Measurements from ENCODE around the gene FNDC3B. TPM values are rescaled to one million over a fixed set of nuclear protein-coding genes. Genes with fewer than 3 reads are reported as not detected.

FNDC3B gene
- total and polyA plus RNA-seq, 4 donors: 23.3 to 74.2 (median 32.9) TPM

- Histone ChIP-seq H3K36me3 (ENCODE audit: control insufficient read depth in 4 of 4, insufficient read depth in 3 of 4, low read depth in 1 of 4, low read length in 3 of 4) (peaks cover 7 to 31% (median 19%) of the 10 kb centered on the region in 4 donors), H3K4me1 (ENCODE audit: control insufficient read depth in 4 of 4, insufficient read depth in 4 of 4, low read length in 3 of 4) (peaks cover 0 to 8% (median 6%) of the 10 kb centered on the region in 4 donors), H3K4me3 (ENCODE audit: low read depth in 1 of 3, low read length in 3 of 3) (no peak overlapping the region), H3K27ac (ENCODE audit: low read depth in 1 of 2, low read length in 2 of 2) (no peak overlapping the region), H3K9ac (ENCODE audit: low read depth in 1 of 2, low read length in 2 of 2) (no peak overlapping the region), H3K9me3 (ENCODE audit: control insufficient read depth in 4 of 4, low read length in 3 of 4) (no peaks in the 10 kb centered on the region), H3K27me3 (ENCODE audit: control insufficient read depth in 4 of 4, insufficient read depth in 4 of 4, low read length in 3 of 4) (no peaks in the 10 kb centered on the region)
- WGBS: 69% methylated on average over 4 of the region's 4 CpGs
- TF ChIP-seq RXRA (IDR thresholded peaks at IDR 0.05) (no peak), EGR1 (IDR thresholded peaks at IDR 0.05; ENCODE audit: low read depth in 2 of 2) (no peak), HNF4A (conservative IDR thresholded peaks at IDR 0.05) (no peak), SP1 (IDR thresholded peaks at IDR 0.05) (no peak), YY1 (IDR thresholded peaks at IDR 0.05) (no peak)
- TF ChIP-seq, protein P1, sequence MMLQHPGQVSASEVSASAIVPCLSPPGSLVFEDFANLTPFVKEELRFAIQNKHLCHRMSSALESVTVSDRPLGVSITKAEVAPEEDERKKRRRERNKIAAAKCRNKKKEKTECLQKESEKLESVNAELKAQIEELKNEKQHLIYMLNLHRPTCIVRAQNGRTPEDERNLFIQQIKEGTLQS (IDR thresholded peaks at IDR 0.05): no peak
- TF ChIP-seq, protein P2, sequence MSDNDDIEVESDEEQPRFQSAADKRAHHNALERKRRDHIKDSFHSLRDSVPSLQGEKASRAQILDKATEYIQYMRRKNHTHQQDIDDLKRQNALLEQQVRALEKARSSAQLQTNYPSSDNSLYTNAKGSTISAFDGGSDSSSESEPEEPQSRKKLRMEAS (IDR thresholded peaks at IDR 0.05): no peak
- DNase-seq (ENCODE audit: low spot score): no peak
Observed at GRCh38 chr3:172118019-172118418, 78.6 kb downstream of the FNDC3B start.

- peak overlapping the region; percentile 17 to 34 for H3K27ac ChIP-seq (ENCODE audit: low read depth in 1 of 2, low read length in 2 of 2)
- H3K4me1 ChIP-seq (ENCODE audit: control insufficient read depth in 4 of 4, insufficient read depth in 4 of 4, low read length in 3 of 4): peaks cover 2 to 8% (median 6%) of the 10 kb centered on the region in 4 donors
- WGBS: 44% methylated on average over 7 of the region's 7 CpGs
- no peak overlapping the region for H3K4me3 ChIP-seq (ENCODE audit: low read depth in 1 of 3, low read length in 3 of 3)
- no peaks in the 10 kb centered on the region for H3K9me3 ChIP-seq (ENCODE audit: control insufficient read depth in 4 of 4, low read length in 3 of 4)
- H3K9ac ChIP-seq (ENCODE audit: low read depth in 1 of 2, low read length in 2 of 2): no peak overlapping the region
- no peak for DNase-seq (ENCODE audit: low spot score)
- H3K27me3 ChIP-seq (ENCODE audit: control insufficient read depth in 4 of 4, insufficient read depth in 4 of 4, low read length in 3 of 4): no peaks in the 10 kb centered on the region
- H3K36me3 ChIP-seq (ENCODE audit: control insufficient read depth in 4 of 4, insufficient read depth in 3 of 4, low read depth in 1 of 4, low read length in 3 of 4): peaks cover 7 to 23% (median 12%) of the 10 kb centered on the region in 4 donors
- TF ChIP-seq NR2F2 (IDR thresholded peaks at IDR 0.05): no peak
- no peak for TF ChIP-seq FOXA2 (IDR thresholded peaks at IDR 0.05)
- TF ChIP-seq, protein P1 (IDR thresholded peaks at IDR 0.05): no peak
- TF ChIP-seq, protein P3, sequence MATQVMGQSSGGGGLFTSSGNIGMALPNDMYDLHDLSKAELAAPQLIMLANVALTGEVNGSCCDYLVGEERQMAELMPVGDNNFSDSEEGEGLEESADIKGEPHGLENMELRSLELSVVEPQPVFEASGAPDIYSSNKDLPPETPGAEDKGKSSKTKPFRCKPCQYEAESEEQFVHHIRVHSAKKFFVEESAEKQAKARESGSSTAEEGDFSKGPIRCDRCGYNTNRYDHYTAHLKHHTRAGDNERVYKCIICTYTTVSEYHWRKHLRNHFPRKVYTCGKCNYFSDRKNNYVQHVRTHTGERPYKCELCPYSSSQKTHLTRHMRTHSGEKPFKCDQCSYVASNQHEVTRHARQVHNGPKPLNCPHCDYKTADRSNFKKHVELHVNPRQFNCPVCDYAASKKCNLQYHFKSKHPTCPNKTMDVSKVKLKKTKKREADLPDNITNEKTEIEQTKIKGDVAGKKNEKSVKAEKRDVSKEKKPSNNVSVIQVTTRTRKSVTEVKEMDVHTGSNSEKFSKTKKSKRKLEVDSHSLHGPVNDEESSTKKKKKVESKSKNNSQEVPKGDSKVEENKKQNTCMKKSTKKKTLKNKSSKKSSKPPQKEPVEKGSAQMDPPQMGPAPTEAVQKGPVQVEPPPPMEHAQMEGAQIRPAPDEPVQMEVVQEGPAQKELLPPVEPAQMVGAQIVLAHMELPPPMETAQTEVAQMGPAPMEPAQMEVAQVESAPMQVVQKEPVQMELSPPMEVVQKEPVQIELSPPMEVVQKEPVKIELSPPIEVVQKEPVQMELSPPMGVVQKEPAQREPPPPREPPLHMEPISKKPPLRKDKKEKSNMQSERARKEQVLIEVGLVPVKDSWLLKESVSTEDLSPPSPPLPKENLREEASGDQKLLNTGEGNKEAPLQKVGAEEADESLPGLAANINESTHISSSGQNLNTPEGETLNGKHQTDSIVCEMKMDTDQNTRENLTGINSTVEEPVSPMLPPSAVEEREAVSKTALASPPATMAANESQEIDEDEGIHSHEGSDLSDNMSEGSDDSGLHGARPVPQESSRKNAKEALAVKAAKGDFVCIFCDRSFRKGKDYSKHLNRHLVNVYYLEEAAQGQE (IDR thresholded peaks at IDR 0.05): no peak
- no peak for TF ChIP-seq YY1 (IDR thresholded peaks at IDR 0.05)
- peak; percentile 69 to 90 for TF ChIP-seq HNF4A (conservative IDR thresholded peaks at IDR 0.05)
- TF ChIP-seq RXRA (IDR thresholded peaks at IDR 0.05): peak in 1 of 2 donors; percentile 51
- TF ChIP-seq, protein P2 (IDR thresholded peaks at IDR 0.05): no peak
- TF ChIP-seq ZBTB33 (IDR thresholded peaks at IDR 0.05): no peak
- no peak for TF ChIP-seq EGR1 (IDR thresholded peaks at IDR 0.05; ENCODE audit: low read depth in 2 of 2)
- no peak for TF ChIP-seq SP1 (IDR thresholded peaks at IDR 0.05)
- TF ChIP-seq TAF1 (conservative IDR thresholded peaks at IDR 0.05): no peak
- TF ChIP-seq, protein P4, sequence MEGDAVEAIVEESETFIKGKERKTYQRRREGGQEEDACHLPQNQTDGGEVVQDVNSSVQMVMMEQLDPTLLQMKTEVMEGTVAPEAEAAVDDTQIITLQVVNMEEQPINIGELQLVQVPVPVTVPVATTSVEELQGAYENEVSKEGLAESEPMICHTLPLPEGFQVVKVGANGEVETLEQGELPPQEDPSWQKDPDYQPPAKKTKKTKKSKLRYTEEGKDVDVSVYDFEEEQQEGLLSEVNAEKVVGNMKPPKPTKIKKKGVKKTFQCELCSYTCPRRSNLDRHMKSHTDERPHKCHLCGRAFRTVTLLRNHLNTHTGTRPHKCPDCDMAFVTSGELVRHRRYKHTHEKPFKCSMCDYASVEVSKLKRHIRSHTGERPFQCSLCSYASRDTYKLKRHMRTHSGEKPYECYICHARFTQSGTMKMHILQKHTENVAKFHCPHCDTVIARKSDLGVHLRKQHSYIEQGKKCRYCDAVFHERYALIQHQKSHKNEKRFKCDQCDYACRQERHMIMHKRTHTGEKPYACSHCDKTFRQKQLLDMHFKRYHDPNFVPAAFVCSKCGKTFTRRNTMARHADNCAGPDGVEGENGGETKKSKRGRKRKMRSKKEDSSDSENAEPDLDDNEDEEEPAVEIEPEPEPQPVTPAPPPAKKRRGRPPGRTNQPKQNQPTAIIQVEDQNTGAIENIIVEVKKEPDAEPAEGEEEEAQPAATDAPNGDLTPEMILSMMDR (IDR thresholded peaks at IDR 0.05; ENCODE audit: low read depth, low read length, missing input control): no peak
- TF ChIP-seq HNF4G (IDR thresholded peaks at IDR 0.05): peak; percentile 56
- no peak for TF ChIP-seq GABPA (IDR thresholded peaks at IDR 0.05 in 1 of 2, conservative IDR thresholded peaks at IDR 0.05 in 1 of 2)
- peak in 1 of 2 donors; percentile 37 for TF ChIP-seq RAD21 (IDR thresholded peaks at IDR 0.05)
- TF ChIP-seq JUND (IDR thresholded peaks at IDR 0.05): no peak
- TF ChIP-seq FOXA1 (IDR thresholded peaks at IDR 0.05): no peak
Observed at GRCh38 chr3:172119266-172119969, 80.0 kb downstream of the FNDC3B start.

Data from liver (tissue), 9 donors.